GM21529 (cell line): Measurements from ENCODE around the gene ETV1.

ENCODE experiments used
- ATAC-seq: cut with Tn5 transposase; IDR thresholded peaks from one replicate; pipeline ENCODE4 v1.9.1; 2021; ENCODE audit not compliant: unreplicated experiment

The ETV1 gene

DNA sequence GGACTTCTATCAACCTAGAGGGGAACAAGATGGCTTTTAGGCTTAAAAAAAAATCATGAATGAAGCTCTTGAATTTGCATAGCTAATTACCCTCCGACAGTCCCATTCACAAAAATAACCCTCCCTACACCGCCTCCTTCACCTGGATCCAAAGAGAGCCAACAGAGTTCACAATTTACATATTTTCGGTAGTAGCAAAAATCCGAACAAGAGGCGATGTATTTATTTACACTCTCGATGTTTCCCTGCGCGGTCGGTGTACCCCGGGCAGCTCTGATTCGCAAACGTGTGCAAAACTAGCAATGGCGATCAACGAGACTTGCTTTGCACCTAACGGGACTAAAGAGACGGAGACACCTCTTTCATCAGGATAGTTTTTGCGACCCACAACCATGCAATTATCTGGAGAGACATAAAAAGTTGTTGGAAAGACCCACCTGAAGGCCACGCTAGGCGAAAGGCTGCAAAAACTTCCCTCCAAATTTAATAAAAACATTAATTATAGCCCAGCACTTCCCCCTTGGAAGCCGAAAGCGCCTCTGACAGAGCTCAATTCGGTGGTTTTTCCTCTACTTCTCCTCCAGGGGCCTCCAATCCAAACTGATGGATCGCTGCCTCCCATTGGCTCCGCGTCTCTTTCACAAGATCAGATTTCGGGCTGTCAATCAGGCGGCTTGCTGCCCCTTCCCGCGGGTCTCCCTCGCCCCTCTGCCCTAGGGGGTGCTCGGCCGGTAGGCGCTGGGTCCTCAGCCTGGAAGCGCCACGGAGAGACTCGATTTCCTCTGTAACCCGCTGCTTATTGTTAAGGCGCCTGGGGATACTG is at the start of gene ETV1:
TSS of gene ETV1 (minus strand) at position 541 of the 823 bp plus-strand sequence. CDS start 614 bp downstream, outside the sequence.
- ATAC-seq = no peak

DNA sequence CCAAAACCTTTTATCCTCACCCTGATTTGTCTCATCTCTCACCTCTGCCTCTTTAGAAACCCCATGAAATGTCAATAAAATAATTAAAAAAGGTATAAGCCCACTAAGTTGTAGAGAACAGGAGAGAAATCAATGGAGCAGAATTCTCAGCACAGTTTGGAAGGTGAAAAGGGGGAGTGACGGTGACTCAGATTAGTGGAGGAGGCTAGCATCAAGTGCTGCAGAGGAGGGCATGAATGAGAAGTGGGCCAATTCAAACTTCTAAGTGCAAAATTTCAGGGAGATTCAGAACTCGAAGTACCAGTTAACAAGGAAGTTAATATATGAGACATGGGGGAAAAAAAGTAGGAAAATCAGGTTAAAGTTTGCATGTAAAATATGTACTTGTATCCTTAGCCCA is 34.9 kb upstream of the ETV1 start:
- ATAC-seq = no peak

DNA sequence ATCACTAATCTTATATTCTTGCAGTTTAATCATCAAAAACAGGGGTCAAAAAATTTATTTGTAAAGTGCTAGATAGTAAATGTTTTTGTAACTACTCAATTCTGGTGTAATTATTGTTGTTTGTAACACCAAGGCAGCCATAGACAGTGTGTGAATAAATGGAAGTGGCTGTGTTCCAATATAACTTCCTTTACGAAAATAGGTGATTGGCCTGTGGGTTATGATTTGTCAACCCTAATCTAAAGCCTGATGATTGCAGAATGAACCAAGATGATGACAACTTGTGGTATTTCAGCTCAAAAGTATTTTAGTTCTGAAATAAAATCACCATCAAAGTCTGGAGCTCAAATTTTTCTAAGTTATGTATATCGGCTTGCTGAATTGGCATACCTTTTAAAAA is 34.4 kb upstream of the ETV1 start:
- ATAC-seq = no peak

DNA sequence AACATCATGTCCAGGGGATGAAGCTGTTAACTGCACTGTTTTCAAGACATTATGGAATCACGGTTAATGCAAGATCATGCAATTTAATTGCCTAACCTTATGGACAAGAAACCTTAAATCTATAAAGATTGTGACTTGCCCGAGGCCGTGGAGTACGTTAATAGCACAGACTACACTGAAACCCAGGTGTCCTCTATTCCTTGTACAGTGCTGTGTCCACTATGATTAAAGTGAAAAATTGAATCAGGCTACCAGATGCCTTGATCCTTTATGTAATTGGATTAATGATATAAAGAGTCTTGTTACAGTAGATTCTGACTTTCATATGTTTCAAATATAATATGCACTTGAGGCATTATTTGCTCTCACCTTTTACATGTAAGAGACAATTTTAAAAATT is 33.9 kb upstream of the ETV1 start:
- no peak for ATAC-seq

GRCh38 chr7:14021069-14021468 is 31.6 kb upstream of the ETV1 start:
- ATAC-seq = no peak

- no peak for ATAC-seq
Observed at GRCh38 chr7:14020339-14020900, 31.0 kb upstream of the ETV1 start.

DNA sequence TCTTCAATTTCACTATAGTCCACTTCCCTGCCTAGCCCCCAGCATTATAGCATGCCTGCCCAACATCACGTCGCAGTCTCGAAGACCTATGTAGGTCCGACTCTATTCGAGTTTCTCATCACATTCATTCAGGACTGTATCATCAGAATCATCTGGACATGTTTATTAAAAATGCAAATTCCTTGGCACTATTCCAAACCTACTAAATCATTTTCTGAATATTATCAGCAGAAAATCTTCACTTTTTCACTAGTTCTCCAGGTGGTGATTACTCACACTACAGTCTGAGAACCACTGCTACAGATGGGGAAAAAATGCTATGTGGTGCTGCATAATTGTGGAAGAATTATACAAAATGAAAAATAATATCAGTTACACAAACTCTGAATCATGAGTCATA is 29.3 kb upstream of the ETV1 start:
- ATAC-seq = no peak

- no peak for ATAC-seq
Observed at GRCh38 chr7:14016950-14017349, 27.5 kb upstream of the ETV1 start.

DNA sequence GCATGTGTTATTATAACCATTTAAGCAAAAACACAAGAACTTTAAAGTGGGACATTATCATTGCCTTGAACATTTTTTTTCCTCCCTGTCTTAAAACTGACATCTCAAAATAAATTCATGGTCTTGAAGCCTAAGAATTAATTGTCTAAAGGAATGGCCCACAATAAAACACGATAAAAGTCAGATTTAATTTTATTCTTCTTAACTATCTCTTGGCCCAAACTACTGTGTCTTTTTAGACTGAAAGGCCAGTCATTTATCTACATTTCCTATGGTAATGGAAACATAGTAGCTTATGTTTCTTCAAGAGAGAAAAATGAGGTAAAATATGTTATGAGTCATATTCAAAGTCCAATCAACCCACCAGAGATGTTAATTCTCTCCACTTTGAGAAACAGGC is 24.4 kb upstream of the ETV1 start:
- no peak for ATAC-seq

- no peak for ATAC-seq
Observed at GRCh38 chr7:14009453-14010418, 20.3 kb upstream of the ETV1 start.

GRCh38 chr7:14001139-14001538 is 11.7 kb upstream of the ETV1 start:
- no peak for ATAC-seq

DNA sequence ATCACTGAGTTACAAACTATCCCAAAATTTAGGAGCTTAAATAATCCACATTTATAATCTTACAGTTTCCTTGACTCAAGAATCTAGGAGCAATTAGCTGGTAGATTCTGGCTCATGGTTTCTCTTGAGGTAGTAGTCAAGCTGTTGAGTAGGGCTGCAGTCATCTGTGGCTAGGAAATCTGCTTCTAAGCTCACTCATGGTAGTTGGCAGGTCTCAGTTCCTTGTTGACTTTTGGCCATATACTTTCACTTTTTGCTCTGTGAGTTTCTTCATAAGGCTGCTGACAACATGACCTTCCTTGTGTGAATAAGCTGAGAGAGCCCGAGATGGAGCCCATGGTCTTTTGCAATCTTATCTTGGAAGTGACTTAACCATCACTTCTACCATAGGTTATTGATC is 10.8 kb upstream of the ETV1 start:
- ATAC-seq = no peak

GRCh38 chr7:13998866-13999265 is 9.4 kb upstream of the ETV1 start:
- ATAC-seq = no peak

- ATAC-seq = no peak
Observed at GRCh38 chr7:13992596-13992964, 3.1 kb upstream of the ETV1 start.

DNA sequence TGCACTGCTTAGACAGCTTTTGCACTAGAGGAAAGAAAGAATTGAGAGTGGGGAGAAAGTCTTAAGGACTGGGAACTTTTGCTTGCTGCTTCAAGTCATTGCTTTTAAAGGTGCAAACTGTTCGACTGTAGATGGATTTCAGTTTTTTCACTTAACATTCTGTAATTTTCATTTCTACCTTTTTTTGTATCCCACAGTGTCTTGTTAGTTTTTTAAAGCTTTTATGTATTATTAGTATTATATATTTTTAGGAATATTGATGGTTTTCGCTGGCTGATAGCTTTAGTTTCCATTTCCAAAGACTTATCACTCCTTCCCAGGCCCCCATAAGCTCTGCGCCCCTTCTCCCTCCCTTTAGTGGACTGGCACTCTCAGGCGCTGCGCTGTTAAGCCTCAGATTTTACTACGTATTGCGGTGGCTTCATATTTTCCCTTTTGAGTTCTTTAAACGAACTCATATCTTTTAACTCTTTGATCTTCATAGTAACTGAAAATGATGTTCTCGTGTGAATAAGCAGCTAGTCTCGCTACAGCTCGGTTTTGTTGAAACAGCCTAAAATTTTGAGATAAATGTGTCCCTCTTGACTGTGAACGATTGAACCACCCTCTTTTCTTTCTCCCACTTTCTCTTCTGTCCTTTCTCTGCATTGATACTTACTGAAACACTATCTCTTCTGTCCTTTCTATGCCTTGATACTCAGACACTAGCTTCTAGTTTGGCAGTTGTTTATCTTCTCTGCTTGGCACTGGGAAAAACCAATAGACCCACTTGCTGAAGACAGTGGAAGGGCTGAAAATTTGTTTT is 2.5 kb upstream of the ETV1 start:
- no peak for ATAC-seq

DNA sequence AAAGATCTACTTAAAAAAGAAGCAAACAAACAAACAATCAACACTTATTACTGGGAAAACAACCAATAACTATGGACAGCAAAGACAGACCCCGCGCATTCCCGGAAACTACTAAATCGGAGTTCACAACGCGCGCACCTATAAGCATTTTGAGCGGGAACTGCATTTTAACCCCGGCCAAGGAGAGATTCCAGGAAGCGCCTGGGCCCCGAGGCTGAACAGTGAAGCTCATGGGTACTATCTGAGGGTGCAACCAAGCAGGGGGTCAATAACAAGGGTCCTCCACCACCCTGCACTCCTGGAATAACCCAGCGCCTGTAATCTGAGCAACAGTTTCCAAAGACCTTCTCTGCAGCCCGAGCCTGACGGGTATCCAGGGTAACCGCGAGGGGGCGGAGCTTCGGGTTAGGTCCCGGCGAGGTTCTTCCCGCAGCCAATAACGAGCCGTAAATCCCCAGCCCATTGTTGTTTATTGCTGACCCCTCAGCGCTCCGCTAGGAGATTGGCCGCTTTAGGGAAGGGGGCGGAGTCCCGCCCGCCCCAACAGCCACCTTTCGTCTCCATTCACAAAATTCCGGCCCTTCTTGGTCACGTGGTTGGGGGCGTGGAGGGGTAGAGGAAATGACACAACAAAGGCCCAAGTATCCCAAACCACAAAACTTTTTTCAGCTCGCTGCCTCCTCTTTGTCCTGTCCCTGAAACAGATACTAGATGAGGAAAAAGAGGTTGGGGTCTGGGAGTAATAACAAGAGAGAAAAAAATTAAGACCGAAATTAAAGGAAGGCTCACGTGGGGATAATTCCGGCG is 1.7 kb upstream of the ETV1 start:
- ATAC-seq = peak; percentile 57

DNA sequence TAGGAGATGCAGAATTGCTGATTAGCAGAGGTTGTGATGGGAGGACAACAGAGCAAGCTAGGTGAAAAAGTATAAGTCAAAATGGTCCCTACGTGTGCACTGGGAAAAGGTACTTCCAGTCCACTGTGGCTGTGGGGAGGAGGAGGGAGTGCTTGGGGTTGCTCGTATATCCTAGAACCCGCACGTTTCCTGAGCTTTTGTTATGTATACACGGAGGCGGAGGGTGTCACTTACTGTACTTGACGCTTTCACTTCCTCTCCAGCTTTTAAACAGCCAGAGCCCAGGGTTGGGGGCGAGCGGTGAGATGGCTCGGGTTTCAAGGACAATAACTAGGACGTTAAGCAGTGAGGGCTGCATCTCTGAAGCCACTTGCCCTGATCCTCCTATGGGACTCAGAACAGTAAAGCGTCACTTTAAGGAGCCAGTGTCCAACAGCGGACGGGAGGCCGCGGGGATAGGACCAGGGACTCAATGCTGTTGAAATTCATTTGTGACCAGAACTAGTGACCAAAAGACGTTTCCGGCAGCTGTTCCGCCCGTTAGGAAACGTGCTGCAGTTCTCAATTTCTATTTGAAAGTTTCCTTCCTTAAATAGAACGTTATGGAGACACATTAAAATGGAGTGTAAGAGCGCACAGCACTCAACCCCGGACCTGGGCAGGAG is 985 bp upstream of the ETV1 start:
- ATAC-seq = peak; percentile 55

DNA sequence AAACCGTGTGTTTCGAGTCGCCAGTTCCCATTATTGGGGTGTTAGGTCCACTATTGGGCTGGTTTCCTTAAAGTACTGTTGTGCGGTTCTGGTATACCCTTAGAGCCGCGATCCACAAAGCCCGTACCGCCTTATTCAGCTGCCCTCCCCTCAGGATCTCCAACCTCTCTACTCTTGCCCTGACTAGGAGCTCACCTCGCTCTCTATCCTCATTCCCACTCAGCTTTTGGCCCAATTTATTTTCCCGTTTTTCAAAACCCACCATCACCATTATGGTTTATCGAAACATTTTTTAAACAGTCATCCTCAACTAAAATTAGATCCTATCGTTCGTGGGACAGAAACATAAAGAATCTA is 461 bp upstream of the ETV1 start:
- ATAC-seq = no peak

DNA sequence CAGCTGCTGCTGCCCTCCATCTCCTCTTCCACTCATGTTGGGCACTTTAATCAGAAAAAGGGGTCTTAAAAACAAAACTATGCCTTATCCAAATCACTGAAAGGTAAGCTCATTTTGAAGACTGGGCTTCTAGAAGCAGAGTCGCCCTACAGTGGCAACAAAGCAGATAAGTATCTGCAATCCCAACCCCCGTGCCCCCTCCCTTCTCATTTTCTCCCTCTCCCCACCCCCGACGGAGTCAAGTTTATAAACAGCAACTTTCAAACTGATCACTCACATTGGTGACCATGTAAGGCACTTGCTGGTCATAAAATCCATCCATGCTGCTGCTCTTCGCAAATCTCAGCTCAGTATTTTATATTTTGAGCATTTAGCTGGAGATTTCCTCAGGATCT is 738 bp downstream of the ETV1 start:
- ATAC-seq = no peak

DNA sequence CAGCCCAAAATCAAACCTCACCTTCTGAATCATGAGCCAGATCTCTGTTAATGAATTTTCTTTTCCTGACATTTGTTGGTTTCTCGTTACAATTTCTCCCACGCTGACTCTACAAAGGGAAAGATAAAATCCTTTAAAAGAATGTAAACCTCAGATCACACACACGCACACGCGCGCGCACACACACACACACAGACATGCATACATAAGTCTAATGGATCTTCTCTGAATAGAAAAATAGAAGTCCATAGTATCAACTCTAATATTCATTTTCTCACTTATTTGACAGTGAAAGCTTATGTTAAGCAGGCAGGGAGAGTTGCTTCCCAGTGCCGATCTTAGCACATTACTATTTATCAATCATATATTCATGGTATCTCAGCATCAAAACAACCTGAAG is 1.4 kb downstream of the ETV1 start:
- ATAC-seq = no peak
